AG09309 (cell line): ENCODE data around the gene HOXC13.

Experiments
- DNase-seq: peaks from one replicate; pipeline ENCODE4 v3.0.0-alpha.2; 2010; ENCODE audit warnings: low read depth
- H3K4me3 ChIP-seq: 2 replicates; pipeline ENCODE4 v1.5.1; 2011; ENCODE audit warnings: mild to moderate bottlenecking, low read depth, low read length, moderate library complexity; ENCODE audit not compliant: control insufficient read depth
- TF ChIP-seq, protein P1 (sequence below): IDR thresholded peaks from 2 replicates; pipeline ENCODE4 v1.5.1; 2011; ENCODE audit warnings: mild to moderate bottlenecking, low read depth, low read length, inconsistent platforms; ENCODE audit not compliant: insufficient read depth, control insufficient read depth; ENCODE audit errors: missing control alignments

The HOXC13 gene

DNA sequence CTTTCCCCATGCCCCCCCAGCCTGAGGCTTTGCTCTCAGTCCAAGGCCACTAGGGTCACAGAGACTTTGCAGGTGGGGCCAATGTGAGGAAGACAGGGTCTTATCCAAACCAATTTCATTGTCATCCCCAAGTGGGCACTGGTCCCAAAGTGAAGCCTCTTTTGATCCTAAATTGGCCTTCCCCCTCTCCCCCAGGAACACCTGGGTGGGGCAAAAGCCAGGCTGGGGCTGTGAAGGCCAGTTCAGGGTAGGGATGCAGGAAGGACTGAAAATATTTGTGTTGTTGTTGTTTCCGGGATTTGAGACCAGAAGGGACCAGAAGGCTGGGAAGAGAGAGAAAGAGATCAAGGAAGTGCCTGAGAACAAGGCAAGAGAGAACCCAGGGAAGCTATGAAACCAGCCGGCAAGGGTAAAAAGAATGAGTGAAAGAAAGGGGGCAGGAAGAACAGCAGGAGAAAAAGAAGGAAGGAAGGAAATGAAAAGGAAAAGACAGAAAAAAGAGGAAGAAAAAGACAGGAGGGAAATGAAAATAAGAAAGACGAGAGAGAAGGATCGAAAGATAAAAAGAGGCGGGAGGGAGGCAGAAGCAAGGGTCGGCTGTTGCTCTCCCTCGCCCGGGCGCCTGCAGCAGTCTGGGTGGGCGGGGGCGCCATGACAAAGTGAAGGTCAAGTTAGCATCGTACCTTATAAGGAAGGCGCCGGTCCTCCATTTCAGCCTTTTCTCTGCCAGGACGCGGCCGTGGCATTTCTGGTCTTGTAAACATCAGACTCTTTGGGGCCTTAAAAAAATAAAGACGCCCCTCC is 26.9 kb downstream of the HOXC13 start:
- no peak for DNase-seq
- peak overlapping the region; percentile 39 for H3K4me3 ChIP-seq
- TF ChIP-seq, protein P1, sequence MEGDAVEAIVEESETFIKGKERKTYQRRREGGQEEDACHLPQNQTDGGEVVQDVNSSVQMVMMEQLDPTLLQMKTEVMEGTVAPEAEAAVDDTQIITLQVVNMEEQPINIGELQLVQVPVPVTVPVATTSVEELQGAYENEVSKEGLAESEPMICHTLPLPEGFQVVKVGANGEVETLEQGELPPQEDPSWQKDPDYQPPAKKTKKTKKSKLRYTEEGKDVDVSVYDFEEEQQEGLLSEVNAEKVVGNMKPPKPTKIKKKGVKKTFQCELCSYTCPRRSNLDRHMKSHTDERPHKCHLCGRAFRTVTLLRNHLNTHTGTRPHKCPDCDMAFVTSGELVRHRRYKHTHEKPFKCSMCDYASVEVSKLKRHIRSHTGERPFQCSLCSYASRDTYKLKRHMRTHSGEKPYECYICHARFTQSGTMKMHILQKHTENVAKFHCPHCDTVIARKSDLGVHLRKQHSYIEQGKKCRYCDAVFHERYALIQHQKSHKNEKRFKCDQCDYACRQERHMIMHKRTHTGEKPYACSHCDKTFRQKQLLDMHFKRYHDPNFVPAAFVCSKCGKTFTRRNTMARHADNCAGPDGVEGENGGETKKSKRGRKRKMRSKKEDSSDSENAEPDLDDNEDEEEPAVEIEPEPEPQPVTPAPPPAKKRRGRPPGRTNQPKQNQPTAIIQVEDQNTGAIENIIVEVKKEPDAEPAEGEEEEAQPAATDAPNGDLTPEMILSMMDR, result no peak

DNA sequence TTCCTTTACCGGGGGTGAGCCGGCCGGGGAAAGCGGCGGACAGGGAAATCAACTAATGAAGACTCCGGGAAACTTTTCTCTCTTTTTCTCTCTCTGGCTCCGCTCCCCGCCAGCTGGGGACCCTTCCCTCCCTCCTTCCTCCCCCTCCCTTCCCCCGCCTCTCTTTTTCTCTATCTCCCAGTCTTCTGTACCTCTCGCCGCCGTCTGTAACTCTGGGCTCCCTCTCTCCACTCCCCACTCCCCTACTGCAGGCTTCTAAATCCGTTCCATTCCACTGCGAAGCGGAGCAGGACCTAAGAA is 27.4 kb downstream of the HOXC13 start:
- DNase-seq, result no peak
- TF ChIP-seq, protein P1, result no peak
- H3K4me3 ChIP-seq, result peak overlapping the region; percentile 39

GRCh38 chr12:53966385-53967133 is 27.9 kb downstream of the HOXC13 start:
- no peak for DNase-seq
- H3K4me3 ChIP-seq, result peak overlapping the region; percentile 39
- TF ChIP-seq, protein P1, result no peak

- peak overlapping the region; percentile 39 for H3K4me3 ChIP-seq
These were observed 28.8 kb downstream of the HOXC13 start for GRCh38 chr12:53967421-53967925.

GRCh38 chr12:53968214-53969127 is 29.8 kb downstream of the HOXC13 start:
- TF ChIP-seq, protein P1, result no peak
- H3K4me3 ChIP-seq, result no peak overlapping the region
- DNase-seq, result no peak

More at GRCh38 chr12:53967421-53967925, 28.8 kb downstream of the HOXC13 start:
- no peak for DNase-seq
- TF ChIP-seq, protein P1, result no peak

DNA sequence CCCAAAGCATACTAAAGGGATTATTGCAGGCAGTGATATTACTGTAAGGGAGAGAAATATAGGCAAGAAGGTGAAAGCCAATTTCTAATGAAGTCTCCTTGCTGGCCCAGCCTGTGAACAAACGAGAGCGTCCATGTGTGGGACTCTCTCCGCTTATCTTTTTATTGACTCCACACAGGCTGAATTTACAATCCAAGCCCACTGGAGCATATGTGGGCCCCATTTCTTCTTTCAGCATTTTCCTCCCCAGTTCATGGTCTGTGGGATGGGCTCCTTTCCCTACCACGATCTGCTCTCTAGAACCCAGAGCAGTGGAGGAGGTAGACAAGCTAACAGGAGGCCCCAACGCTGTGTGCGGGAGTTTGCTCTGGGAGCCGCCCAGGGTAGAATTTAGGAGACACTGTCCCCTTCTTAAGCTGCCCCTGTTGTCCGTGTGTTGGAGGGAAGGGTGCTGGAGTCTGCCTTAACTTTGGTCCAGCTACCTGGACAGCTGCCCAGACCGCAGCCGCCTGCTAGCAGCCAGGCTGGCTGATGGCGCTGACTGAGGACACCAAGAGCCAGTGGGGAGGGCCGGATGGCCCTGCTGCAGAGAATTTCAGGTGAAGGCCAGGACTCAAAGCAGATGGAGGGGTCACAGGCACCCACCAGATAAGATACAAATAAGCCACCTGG is 31.1 kb downstream of the HOXC13 start:
- TF ChIP-seq, protein P1, result no peak
- H3K4me3 ChIP-seq, result no peak overlapping the region
- DNase-seq, result no peak
